ENCODE measurements around the gene A2M.

The A2M gene

DNA sequence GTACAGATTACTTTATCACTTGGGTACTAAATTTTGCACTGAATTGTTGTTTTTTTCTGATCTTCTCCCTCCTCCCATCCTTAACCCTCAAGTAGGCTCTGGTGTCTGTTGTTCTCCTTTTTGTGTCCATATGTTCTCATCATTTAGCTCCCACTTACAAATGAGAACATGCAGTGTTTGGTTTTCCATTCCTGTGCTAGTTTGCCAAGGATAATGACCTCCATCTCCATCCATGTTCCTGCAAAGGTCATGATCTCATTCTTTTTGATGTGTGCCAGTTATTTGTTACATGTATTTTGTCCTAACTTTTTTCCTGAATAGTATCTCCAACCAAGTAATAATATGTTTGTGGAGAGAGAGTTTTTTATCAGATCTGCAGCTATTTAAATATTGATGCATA lies 44.2 kb downstream of the A2M start:
- no peak for DNase-seq

DNA sequence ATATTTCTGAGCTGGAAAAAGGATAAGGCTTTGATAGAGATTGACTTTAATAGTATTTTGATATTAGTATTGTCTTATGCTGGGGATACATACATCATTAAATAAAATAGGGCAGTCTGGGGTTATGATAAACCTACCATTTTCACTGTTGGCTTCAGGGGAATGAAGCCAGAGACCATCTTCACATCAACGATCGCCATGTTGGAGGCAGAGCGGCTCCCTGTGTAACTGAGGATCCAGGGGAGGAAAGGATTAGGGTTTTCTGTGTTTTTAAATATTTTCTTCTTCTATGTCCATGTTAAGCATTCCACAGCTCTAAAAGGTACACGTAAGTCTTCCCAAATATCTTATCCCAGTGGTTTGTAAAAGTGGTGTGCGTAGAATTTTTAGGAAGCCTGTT lies 45.4 kb downstream of the A2M start:
- no peak for DNase-seq

DNA sequence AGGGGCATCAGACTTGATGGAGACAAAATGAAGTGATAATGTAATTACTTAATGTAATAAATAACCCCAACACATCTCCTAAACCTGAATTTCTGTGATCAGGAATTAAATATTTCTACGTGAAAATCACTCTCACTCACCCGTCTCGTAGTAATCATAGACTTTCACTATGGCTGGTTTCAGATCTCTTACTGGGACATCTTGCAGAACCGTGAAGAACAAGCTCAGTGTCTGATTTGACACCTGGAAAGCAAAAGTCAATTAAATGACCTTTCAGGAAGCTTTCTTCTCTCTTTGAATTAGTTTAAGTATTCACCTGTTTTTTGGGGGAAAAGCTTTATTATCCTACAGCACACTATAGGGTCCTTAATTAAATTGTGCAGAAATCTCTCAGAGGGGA lies 47.1 kb downstream of the A2M start:
- DNase-seq, result no peak

DNA sequence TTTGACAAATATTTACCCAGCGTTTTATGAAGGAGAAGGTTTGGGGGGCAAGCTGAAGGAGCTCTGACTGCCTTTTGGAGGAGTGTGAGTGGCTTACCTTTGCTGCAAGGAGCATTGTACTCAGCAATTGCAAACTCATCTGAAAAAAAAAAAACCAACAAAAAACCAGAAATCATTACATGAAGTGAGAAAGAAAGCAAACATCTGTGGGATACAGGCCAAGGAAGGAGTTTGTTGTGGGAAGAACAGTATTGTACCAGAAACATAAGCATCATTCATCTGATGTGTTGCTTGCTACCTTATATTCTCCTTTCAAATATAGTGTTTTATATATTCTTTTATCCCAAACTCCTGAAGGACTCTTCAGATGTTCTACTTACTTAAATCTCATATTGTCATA lies 47.6 kb downstream of the A2M start:
- DNase-seq, result no peak

DNA sequence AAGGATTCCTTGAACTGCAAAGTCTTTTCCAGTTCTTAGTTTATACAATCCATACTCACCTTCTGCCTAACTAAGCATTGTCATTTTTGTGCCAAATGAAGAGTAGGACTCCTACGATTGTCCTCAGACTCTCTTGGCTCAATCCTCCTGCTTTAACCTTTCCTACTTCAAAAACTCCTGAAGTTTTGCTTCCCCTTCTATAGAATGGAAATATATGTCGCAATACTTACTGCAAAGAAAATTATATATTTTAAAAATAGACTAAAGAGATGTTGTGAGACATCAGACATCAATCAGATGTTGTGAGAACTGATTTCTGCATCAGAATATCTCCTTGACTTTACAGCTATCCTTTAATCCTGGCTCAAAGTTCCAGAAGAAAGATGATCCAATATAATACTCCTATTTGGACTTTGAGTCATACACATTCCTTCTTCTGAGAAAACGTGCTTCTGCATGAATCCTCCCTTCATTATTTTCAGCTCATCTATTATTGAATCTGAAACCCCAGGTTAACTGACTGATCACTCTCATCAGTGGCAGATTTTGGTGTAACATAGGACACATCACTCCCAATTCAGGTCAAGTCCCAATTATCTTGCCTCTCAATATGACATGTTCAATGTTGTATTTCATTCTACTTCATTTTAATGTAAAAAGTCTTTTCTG lies 48.8 kb downstream of the A2M start:
- DNase-seq, result no peak

DNA sequence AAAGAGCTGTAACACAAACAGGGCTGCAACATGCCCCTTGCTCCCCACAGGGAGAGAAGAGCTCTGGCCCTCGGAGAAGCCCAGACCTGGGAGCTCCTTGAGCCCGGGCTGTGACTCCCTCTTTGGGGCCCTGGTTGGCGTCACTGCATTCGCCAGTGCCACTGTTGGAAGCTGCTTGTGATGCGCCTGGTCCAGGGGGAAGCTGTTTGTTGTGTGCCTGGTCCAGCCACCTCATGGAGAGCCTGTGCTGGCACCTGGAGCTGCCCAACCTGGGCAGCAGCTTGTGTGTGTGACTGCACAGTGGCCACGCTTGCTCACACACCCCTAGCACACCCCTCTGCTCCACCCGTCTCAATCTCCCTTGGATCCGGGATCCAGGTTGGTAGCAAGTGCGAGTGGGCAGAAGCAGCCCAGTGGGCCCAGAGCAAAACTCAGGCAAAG lies 49.5 kb downstream of the A2M start:
- DNase-seq, result no peak

DNA sequence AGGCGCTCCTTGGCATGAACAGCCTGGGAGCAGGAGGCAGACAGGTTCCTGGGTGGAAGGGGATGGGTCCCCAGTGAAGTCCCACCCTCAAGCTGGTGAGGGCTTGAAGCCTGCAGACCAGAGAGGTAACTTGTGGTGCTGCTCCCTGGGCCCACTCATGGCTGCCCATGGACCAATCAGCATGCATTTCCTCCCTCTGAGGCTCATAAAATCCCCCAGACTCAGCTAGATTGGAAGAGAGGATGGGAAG lies 50.2 kb downstream of the A2M start:
- no peak for DNase-seq

DNA sequence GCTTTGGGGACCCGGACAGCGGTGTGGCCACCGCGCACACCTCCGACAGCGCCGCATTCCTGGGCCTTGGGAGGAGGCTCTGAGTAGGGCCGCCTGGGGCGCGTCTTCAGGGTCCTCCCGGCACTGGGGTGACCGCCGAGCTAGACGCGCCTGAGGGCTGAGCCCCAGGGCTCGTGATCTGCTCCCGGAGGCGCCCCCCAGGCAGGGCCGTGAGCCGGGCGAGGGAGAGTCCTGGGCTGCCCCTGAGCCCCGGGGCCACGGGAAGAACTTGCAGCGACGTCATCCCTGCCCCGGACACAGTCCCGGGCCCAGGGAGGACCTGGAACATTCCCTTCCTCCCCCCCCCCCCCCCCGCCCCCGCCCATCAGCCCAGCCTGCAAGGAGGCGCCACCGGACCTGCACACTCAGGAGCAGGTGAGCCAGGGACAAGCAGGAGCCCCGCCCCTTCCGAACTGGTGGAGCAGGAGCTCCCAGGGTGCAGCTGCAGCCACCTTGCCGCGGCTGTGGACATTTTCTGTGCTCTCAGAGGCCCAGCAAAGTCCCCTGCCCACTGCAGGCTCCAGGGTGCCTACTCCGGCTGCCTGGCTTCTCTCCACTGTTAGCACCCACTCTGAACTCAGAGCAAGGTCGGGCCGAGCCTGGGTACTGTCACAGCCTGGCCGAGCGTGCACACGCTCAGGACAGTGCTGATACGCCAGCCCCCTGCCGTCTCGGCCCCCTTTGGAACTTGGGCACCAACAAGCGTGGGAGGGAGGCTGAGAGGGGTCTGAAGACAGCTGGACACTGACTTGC lies 50.7 kb downstream of the A2M start:
- DNase-seq, result no peak

DNA sequence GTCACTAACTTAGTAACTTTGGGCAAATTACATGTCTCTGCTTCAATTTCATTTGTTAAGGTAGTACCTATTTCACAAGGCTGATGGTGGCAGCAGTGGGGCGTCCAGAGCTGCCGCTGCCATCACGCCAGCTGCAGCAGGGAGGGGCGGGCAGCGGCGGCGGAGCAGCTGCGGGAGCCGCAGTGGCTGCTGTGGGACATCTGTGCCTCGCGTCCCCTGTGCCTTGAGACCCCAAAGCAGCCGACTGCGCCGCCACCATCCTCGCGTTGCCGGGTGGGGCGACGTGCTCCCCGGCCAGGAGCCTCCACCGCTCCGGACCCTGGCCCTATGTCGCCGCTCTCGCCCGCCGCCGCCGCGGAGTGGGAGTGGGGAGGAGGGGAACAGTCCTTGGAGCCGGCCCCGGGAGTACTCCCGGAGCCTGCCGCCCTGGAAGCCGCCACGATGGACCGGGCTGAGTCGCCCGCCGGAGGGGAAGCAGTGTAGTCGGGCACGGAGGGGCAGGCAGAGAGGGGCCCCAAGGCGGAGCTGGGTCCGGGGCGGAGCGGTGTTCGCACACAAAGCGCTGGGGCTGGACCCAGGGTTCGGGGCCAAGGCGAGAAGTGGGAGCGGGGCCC lies 51.4 kb downstream of the A2M start:
- DNase-seq, result peak; percentile 77

DNA sequence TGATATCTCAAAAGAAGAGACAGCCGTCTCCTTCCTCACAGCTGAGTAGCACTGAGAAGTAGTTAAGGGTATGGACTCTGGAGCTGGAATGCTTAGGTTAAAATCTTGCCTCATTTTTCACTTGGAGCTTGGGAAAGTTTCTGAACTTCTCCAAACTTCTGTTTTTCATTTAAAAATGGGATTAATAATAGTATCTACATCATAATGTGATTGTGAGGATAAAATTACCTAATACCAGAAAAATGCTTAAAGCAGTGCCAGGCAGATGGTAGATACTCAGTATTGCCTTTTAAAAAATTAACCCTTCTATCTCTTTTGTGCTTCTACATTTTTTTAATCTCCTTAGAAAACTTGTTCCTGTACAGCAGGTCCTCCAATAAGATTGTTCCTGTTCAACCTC lies 63.1 kb downstream of the A2M start:
- DNase-seq, result no peak

DNA sequence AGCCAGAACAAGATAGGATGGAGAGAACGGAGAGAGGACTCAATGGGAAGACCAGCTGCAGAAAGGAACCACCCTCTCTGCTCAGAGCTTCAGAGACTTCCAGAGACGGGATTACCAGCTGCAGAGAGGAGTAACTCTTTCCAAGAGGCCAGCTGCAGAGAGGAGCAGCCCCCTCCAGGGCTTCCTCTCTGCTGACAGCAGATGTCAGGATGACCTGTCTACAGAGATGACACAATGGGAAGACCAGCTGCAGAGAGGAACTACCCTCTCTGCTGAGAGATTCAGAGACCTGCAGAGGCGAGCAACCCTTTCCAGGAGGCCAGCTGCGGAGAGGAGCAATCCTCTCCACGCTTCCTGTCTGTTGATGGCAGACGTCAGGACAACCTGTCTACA lies 64.6 kb downstream of the A2M start:
- DNase-seq, result no peak

DNA sequence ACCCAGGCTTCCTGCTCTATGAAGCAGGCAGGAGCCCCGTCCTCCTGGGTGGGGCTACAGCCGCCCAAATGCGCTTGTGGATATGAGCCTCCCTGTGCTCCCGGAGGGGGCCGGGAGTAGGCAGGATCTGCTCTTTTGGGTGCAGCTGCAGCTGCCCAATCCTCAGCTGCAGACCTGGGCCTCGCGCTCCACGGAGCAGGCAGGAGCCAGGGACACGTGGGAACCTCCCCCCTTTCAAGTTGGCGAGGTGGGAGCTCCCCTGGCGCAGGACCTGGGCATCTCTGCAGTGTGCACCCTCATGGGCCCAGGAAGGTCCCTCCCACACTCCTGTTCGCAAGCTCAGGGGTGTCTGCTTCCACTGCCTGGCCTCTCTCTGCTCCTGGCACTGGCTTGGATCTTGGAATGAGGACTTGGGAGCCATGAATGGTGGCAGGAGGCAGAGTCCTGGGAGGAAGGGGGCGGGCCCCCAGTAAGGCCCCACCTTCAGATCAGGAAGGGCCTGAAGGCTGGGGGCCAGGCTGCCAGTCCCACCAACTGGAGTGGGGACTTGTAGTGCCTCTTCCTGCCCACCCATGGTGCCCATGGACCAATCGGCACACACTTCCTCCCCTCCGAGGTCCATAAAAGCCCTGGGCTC lies 65.1 kb downstream of the A2M start:
- no peak for DNase-seq

DNA sequence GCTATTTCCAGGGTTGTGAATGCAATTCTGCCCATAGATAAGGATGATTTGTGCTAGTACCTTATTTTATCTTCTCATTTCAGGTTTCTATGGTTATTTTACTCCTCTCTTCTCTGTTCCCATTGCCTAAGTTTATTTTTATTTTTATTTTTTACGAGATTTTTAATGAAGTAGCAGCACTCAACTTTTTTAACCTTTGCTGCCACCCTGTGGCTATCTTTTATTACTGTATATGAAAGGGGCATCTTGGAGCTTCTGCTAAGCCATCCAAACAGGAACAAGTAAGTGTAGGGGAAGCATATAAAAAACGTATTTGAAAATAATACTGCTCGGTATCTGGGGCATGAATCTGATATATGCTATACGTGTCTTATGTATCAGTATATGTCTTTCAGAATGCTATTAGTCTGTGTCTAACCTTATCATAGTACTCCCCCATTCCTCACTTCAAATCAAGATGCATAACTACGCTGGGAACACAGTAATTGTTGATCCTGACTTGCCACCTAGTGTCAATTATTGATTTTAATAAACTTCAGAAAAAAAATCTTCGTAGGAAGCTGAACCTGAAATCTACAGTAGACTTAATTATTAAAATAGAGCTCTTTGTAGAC lies 66.1 kb downstream of the A2M start:
- DNase-seq, result peak; percentile 49

DNA sequence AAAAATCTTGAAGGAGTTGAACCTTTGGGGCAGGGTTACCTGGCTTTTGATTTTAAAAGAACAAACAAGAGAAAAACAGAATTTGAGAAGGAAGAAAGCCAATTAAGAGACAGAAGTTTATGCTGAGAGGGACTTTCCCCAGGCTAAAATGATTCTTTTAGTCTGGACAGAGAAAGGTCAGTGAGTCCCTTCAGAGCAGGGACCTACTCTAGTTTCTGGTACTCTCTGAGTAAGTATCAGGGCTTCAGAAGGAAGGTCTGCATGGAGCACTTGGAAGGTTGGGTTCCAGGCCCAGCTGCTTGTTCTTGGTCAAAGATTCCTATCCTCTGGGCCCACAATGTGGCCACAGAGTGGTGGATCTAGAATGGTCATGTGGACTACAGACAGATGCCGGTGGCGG lies 66.8 kb downstream of the A2M start:
- DNase-seq, result no peak

DNA sequence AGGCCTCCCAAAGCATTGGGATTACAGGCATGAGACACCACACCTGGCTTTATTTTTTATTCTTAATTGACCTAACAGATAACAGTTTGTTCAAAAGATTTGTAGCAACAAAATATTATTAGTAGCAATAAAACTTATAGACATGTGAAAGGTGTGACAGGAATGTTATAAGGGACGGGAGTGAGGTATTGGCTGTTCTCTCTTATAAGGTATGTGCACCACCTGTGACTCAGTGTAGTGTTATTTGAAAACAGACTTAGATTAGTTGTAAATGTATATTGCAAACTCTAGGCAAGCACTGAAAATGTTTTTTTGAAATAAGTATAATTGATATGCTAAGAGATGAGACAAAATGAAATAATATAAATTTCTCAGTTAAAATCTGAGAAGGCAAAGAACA lies 68.6 kb downstream of the A2M start:
- DNase-seq, result no peak

DNA sequence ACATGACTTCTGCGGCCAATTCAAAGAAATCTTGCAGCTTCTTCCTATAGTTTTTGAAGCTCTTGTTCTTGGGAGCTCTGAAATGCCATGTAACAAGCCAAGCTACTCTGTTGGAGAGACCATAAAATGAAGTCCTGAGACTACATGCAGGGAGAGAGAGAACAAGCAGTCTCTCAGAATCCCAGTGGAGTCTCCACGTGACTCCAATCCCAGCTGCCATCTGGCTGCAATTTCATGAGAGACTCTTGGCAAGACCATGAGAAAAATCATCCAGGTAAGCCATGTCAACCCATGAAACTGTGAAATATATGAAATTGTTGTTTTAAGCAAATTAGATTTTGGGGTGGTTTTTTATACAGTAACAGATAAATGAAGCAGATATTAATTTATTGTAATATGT lies 72.0 kb downstream of the A2M start:
- no peak for DNase-seq

DNA sequence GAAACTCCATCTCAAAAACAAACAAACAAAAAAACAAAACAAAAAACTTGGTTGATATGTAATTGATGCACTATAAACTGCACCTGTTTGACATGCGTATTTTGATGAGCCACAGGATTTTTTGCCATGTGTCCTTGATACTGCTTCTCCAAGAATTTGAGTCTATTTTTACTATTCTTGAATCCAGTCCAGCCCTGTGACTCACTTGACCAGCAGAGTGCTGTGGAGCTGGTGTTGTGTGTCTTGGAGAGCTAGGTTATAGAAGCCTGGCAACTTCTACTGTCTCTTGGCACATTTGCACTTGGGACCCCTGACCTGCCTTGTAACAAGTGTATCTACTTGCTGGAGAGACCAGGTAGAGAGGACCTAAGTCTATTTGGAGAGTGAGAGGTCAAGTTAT lies 74.4 kb downstream of the A2M start:
- no peak for DNase-seq

DNA sequence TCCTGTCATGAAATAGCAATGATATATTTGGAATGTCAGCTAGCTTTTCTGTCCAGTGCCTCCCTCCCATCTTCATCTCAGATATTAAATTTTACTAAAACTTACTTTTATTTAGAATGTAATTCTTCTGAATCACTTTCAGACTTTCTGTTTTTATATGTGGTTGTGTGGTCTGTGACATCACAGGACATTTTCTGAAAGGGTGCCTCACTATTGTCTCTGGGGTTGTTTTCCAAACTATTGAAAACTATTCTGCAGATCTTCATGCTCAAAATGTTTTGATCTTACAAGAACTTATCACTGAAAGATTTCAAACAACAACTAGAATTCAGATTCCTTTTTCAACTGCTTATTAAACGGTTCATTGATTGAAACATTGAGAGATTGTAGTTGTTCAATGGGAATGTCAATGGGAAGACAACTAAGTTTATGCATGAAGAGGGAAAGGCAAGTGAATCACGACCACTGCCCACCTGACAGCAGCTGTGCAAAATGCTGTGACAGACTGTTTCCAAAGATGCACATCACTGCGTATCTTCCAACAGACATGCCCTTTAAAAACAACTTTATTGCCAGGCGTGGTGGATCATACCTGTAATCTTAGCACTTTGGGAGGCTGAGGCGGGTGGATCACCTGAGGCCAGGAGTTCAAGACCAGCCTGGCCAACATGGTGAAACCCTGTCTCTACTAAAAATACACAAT lies 75.1 kb downstream of the A2M start:
- DNase-seq, result no peak

DNA sequence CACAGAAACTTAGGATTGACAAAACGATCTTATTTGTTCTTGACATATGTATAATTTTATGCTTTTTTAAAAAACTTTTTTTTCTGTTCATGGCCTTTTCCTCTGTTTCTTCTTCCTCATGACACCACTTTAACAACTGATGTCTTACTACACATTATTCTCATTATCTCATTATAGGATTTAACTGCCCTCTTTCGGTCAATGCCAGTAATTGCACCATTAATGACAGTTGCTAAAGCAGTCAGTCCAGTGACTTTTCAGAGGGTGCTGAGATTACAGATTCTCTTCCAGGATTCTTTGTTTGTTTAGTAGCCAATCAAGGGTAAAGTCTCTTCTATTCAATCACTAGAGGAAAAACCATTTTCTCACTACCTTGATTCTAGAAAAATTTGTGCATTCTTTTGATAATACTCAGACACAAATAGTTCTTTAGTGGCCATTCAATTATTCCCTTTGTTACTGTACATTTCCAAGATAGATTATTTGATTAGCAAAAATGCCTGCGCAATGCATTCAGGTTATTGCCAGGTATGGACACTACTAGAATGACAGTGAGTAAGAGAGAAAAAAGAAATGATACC lies 76.2 kb downstream of the A2M start:
- DNase-seq, result peak; percentile 63

DNA sequence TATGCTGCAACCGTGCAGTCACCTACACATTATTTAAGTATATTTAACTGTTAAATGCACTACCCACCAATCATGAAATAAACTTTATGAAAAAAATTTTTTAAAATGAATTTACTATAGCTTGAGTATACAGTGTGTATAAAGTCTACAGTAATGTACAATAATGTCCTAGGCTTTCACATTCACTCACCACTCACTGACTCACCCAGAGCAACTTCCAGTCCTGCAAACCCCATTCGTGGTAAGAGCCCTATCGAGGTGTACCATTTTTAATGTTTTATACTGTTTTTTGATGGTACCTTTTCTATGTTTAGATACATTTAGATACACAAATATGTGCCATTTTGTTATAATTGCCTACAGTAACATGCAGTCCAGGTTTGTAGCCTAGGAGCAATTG lies 78.3 kb downstream of the A2M start:
- no peak for DNase-seq

DNA sequence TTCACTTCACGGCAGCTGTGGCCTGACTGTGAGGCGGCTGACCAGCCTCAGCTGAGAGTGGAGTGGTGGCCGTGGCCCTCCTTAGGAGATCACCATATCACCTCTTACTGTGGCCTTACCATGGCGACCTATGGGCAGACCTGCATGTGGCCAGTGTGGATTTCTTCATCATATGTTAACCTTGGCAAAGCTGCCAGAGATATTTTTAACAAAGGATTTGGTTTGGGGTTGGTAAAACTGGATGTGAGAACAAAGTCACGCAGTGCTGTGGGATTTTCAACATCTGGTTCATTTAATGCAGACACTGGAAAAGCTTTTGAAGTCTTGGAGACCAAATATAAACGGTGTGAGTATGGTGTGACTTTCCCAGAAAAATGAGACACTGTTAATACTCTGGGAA lies 79.5 kb downstream of the A2M start:
- DNase-seq, result no peak

DNA sequence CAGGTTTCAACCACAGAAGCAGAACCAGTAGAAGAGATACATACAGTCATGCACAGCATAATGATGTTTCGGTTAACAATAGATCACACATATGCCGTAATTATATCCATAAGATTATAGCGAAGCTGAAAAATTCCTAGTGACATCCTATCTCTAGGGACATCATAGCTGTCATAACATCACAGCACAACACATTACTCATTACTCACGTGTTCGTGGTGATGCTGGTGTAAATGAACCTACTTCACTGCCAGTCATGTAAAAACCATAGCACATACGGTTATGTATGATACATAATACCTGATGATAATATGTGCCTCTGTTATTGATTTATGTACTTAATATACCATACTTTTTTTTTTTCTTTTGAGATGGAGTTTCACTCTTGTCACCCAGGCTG lies 81.6 kb downstream of the A2M start:
- no peak for DNase-seq
